Prostate gland (tissue), 2 donors: ENCODE data around the gene NAA10. TPM values are rescaled to one million over a fixed set of nuclear protein-coding genes. Genes with fewer than 3 reads are reported as not detected.
A peak's percentile ranks its signal among the peaks of the same experiment; 100 is the strongest.
"Not testable (repeated sequence)": the region's sequence is repeated elsewhere in the genome, so short reads cannot be mapped to it uniquely, and the experiment has no call there.

Experiments
- DNase-seq: peaks from one replicate; pipeline ENCODE4 v3.0.0-alpha.2; 2019; ENCODE audit warnings: low spot score
- H3K27ac ChIP-seq, 2 donors: fragments of 200-600 bp; sonication (generic); 2 replicates each; pipeline ENCODE4 v1.5.1; 2017 to 2019
- H3K27me3 ChIP-seq: fragments of 200-600 bp; sonication (generic); replicated peaks from 2 replicates; pipeline ENCODE4 v1.5.1; 2019; ENCODE audit not compliant: insufficient read depth
- H3K36me3 ChIP-seq, 2 donors: fragments of 200-600 bp; sonication (generic); 1 replicate in 1 of 2; 2 replicates in 1 of 2; pipeline versions ENCODE4 v1.5.1 to v1.8.1; 2017 to 2019
- H3K4me1 ChIP-seq: fragments of 200-600 bp; sonication (generic); replicated peaks from 2 replicates; pipeline ENCODE4 v1.5.1; 2019
- H3K4me3 ChIP-seq, 2 donors: fragments of 200-600 bp; sonication (generic); 2 replicates each; pipeline ENCODE4 v1.5.1; 2017 to 2019
- H3K9me3 ChIP-seq: fragments of 200-600 bp; sonication (generic); 2 replicates; pipeline ENCODE4 v1.5.1; 2017
- POLR2A ChIP-seq: fragments of 450-650 bp; IDR thresholded peaks from one replicate; pipeline ENCODE4 v1.6.1; 2016; ENCODE audit warnings: antibody characterized with exemption, mild to moderate bottlenecking
- POLR2AphosphoS5 ChIP-seq: sonication (generic); formaldehyde crosslinking; IDR thresholded peaks from one replicate; pipeline ENCODE4 v1.6.1; 2017; ENCODE audit warnings: antibody characterized with exemption
- WGBS: methylation state at CpG from one replicate; pipeline ENCODE4 v1.1.5; 2018; 5-methylcytosine and 5-hydroxymethylcytosine counted together
- intact Hi-C: fragments of 100-400 bp; cut with DNase I; formaldehyde crosslinking; loops from one replicate; pipeline ENCODE4 v1.14.2; 2022
- total RNA-seq, 2 donors: library from RNA; depleted of rRNA; stranded (reverse); fragments of >200 nt; gene quantifications; one replicate each; pipeline ENCODE4 v1.1.0, GENCODE V29; 2016
- TF ChIP-seq, protein P1 (sequence below), 4 experiments: fragments of 200-600 bp in 2 of 4; fragments of 450-650 bp in 2 of 4; sonication (generic) in 2 of 4; IDR thresholded peaks; 1 replicate in 3 of 4; 2 replicates in 1 of 4; pipeline ENCODE4 v1.5.1; 2016 to 2019; ENCODE audit warnings: antibody characterized with exemption in 4 of 4, mild to moderate bottlenecking in 2 of 4, moderate library complexity in 2 of 4

The NAA10 gene
- 10 to 100 TPM; 47.5 to 64.9 TPM for total RNA-seq

DNA sequence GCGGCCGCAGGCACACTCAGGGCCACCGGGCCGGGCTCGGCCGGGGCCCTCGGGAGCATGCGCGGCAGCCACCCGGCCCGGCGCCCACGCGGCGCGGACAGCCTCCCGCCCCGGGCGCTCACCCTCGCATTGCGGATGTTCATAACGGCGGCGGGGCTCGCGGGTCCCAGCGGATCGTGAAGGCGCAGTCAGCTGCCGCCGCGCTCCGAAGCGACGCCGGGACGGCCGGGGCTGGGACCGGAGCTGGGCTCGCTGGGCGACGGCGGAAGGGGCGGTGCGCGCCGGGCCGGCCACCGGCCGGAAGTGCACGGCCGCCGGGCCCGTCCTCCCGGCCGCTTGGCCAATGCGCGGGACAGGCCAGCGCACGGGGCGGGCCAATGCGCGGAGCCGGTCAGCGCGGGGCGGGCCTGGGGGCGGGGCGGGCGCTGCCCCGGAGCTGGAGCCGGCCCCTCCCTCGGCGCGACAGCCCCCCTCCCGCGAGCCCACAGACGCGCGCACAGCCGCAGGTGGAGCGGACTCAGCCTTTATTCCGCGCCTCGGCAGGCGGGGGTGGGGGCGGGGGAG, at the start of gene NAA10:
NAA10 (minus strand) TSS at position 276 of the 564 bp plus-strand sequence; CDS start at position 143, 133 bp downstream.
- Histone ChIP-seq H3K27ac (no peak within 1 kb of the TSS), H3K9me3 (no peaks in the 10 kb centered on the region), H3K27me3 (no peaks in the 10 kb centered on the region), H3K36me3 (no peaks in the 10 kb centered on the region), H3K4me3 (peak within 1 kb of the TSS; percentile 44 to 56), H3K4me1 (no peaks in the 10 kb centered on the region)
- no CpG with 5 or more reads among the region's 87 CpGs for WGBS
- DNase-seq: peak; percentile 49
- TF ChIP-seq, protein P1, sequence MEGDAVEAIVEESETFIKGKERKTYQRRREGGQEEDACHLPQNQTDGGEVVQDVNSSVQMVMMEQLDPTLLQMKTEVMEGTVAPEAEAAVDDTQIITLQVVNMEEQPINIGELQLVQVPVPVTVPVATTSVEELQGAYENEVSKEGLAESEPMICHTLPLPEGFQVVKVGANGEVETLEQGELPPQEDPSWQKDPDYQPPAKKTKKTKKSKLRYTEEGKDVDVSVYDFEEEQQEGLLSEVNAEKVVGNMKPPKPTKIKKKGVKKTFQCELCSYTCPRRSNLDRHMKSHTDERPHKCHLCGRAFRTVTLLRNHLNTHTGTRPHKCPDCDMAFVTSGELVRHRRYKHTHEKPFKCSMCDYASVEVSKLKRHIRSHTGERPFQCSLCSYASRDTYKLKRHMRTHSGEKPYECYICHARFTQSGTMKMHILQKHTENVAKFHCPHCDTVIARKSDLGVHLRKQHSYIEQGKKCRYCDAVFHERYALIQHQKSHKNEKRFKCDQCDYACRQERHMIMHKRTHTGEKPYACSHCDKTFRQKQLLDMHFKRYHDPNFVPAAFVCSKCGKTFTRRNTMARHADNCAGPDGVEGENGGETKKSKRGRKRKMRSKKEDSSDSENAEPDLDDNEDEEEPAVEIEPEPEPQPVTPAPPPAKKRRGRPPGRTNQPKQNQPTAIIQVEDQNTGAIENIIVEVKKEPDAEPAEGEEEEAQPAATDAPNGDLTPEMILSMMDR (IDR thresholded peaks at IDR 0.05): no peak
- TF ChIP-seq POLR2AphosphoS5: no peak
- TF ChIP-seq POLR2A: no peak
- intact Hi-C loops: no loop called here

DNA sequence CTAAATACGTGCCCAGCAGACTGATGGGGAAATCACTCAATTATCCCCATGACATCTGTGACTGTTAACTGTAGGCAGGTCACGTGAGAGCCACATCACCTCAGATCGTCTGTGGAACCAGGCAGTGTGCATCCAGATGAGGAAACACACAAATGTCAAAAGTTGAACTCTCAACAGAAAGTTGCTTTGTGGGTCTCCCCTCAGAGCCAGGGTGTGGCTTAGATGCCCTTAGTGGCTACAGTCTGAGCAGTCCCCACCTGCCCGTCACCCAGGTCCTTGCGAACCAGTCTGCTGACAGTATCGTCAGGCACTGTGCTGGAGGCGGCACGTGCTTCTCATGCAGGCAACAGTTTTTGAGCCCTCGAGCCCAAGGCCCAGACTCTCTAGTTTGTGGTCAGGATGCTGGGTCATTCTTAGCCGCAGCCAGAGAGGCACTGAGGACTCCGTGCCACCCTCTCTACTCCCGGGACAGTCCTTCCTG, 48.5 kb upstream of the NAA10 start:
- H3K27ac ChIP-seq: no peak overlapping the region
- intact Hi-C loops: no loop called here
- WGBS: 88% methylated on average over 6 of the region's 12 CpGs

DNA sequence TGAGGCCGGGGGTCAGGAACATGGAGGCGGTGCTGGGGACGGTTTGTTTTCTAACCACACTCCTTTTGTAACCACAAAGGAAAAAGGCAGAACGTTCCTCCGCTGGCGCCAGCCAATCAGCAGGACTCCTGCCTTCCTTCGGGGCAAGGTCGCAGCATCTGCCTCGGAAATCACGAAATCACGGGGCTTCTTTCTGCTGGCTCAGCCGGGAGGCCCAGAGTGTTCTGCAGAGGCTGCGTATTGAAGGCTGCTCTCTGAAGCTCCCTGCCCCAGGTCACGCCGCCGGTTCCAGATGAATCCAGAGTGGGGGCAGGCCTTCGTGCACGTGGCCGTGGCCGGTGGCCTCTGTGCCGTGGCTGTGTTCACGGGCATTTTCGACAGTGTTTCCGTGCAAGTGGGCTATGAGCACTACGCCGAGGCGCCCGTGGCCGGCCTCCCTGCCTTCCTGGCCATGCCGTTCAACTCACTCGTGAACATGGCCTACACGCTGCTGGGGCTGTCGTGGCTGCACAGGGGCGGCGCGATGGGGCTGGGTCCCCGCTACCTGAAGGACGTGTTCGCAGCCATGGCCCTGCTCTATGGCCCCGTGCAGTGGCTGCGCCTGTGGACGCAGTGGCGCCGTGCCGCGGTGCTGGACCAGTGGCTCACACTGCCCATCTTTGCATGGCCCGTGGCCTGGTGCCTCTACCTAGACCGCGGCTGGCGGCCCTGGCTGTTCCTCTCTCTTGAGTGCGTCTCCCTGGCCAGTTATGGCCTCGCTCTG, 47.1 kb upstream of the NAA10 start:
- 87% methylated on average over 27 of the region's 52 CpGs for WGBS
- no peak for DNase-seq
- H3K36me3 ChIP-seq: no peaks in the 10 kb centered on the region

More for the DNA sequence above, 48.5 kb upstream of the NAA10 start:
- no peak for DNase-seq
- Histone ChIP-seq H3K9me3 (no peaks in the 10 kb centered on the region), H3K4me1 (no peaks in the 10 kb centered on the region), H3K4me3 (no peak overlapping the region), H3K27me3 (no peaks in the 10 kb centered on the region), H3K36me3 (no peaks in the 10 kb centered on the region)
- no peak for TF ChIP-seq POLR2A
- TF ChIP-seq, protein P1 (IDR thresholded peaks at IDR 0.05): no peak
- TF ChIP-seq POLR2AphosphoS5: no peak

DNA sequence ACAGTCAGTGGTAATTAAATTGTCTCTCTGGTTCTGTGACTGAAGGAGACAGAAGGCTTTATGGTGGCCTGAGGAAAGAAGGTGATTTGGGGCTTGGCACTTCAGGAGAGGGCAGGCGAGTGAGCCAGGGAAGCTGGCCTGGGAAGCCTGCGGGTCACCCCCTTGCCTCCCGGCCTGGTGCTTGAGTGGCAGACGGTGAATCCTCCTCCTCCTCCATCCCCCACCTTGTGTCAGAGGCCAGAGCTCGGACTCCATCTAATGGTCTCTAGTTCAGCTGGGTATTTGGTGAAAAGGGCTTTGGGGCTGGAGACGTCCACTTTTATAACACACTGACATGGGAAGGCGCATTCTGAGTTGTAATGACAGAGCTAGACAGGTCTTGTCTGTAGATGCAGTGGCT, 46.4 kb upstream of the NAA10 start:
- no peaks in the 10 kb centered on the region for H3K9me3 ChIP-seq
- peak overlapping the region in 1 of 2 donors; percentile 11 for H3K27ac ChIP-seq

More for the DNA sequence above, 47.1 kb upstream of the NAA10 start:
- Histone ChIP-seq H3K27ac (no peak overlapping the region), H3K27me3 (no peaks in the 10 kb centered on the region), H3K4me3 (no peak overlapping the region), H3K4me1 (no peaks in the 10 kb centered on the region), H3K9me3 (no peaks in the 10 kb centered on the region)
- no peak for TF ChIP-seq POLR2A
- no peak for TF ChIP-seq POLR2AphosphoS5
- TF ChIP-seq, protein P1 (IDR thresholded peaks at IDR 0.05): no peak
- intact Hi-C loops: no loop called here

DNA sequence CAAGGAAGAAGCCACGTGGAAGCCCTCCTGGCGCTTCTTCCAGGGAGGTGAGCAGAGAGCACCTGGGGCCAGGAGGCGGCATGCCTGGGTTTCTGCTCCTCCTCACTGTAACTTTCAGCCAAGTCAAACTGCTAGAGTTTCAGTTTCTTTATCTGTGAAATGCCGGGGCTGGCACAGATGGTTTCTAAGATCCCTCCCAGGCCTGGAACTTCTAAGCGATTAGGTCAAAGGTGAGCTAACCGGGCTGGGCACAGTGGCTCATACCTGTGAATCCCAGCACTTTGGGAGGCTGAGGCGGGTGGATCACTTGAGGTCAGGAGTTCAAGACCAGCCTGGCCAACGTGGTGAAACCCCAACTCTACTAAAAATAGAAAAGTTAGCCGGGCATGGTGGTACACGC, 45.6 kb upstream of the NAA10 start:
- H3K4me3 ChIP-seq, H3K27me3 ChIP-seq, H3K9me3 ChIP-seq, DNase-seq, intact Hi-C loops, H3K36me3 ChIP-seq, H3K4me1 ChIP-seq: not testable (repeated sequence)
- H3K27ac ChIP-seq: peak overlapping the region in 1 of 2 donors; percentile 36
- 46% methylated on average over 10 of the region's 10 CpGs for WGBS

More for the DNA sequence above, 46.4 kb upstream of the NAA10 start:
- Histone ChIP-seq H3K4me3 (no peak overlapping the region), H3K27me3 (no peaks in the 10 kb centered on the region), H3K4me1 (no peaks in the 10 kb centered on the region), H3K36me3 (no peaks in the 10 kb centered on the region)
- intact Hi-C loops: no loop called here
- WGBS: 93% methylated on average over 7 of the region's 7 CpGs
- no peak for TF ChIP-seq POLR2AphosphoS5
- TF ChIP-seq, protein P1 (IDR thresholded peaks at IDR 0.05): no peak
- no peak for TF ChIP-seq POLR2A
- no peak for DNase-seq
